ENCODE measurements around the gene RBMS1.

- no peak for TF ChIP-seq CTCF (IDR thresholded peaks at IDR 0.05)
- no peak for TF ChIP-seq POLR2AphosphoS5 (IDR thresholded peaks at IDR 0.05)
These were observed 154.5 kb downstream of the RBMS1 start for GRCh38 chr2:160338901-160339685.

Data from breast epithelium (tissue), 3 donors.